Measurements from ENCODE around the gene AFF3. TPM values are rescaled to one million over a fixed set of nuclear protein-coding genes. Genes with fewer than 3 reads are reported as not detected.

AFF3 gene
- total RNA-seq, 1 experiment from 2014 or later: 0.42 TPM

GRCh38 chr2:99957332-99958133 lies 184.9 kb downstream of the AFF3 start:
- intact Hi-C loops (cut with micrococcal nuclease): no loop called here
- Mint-ChIP-seq H3K27me3 (ENCODE audit: insufficient read depth, unreplicated experiment) (no peaks in the 10 kb centered on the region), H3K4me1 (ENCODE audit: insufficient read depth, unreplicated experiment) (no peaks in the 10 kb centered on the region), H3K4me3 (ENCODE audit: unreplicated experiment) (no peak overlapping the region), H3K9me3 (ENCODE audit: unreplicated experiment) (no peaks in the 10 kb centered on the region), H3K36me3 (ENCODE audit: insufficient read depth, unreplicated experiment) (no peaks in the 10 kb centered on the region), H3K27ac (ENCODE audit: low read depth, unreplicated experiment) (no peak overlapping the region)
- no peak for TF ChIP-seq CTCF (IDR thresholded peaks at IDR 0.05; ENCODE audit: unreplicated experiment)
- ChIA-PET POLR2A (no interaction called here), CTCF (interaction anchor here (0.6 to 0.7 kb wide), 2 partner anchors 203 to 284 kb away, joined by 5 read pairs; no protein-coding TSS in a partner anchor)
- BruUV-seq (replicated peaks): no TSS peak
- no peak for DNase-seq (ENCODE audit: unreplicated experiment)

- no peaks in the 10 kb centered on the region for H3K36me3 Mint-ChIP-seq (ENCODE audit: insufficient read depth, unreplicated experiment)
- CTCF ChIA-PET: no interaction called here
- no peaks in the 10 kb centered on the region for H3K9me3 Mint-ChIP-seq (ENCODE audit: unreplicated experiment)
- POLR2A ChIA-PET: no interaction called here
- H3K4me3 Mint-ChIP-seq (ENCODE audit: unreplicated experiment): no peak overlapping the region
- no peaks in the 10 kb centered on the region for H3K4me1 Mint-ChIP-seq (ENCODE audit: insufficient read depth, unreplicated experiment)
- H3K27me3 Mint-ChIP-seq (ENCODE audit: insufficient read depth, unreplicated experiment): no peaks in the 10 kb centered on the region
- no peak overlapping the region for H3K27ac Mint-ChIP-seq (ENCODE audit: low read depth, unreplicated experiment)
- no TSS peak for BruUV-seq (replicated peaks)
- intact Hi-C loops (cut with micrococcal nuclease): no loop called here
- DNase-seq (ENCODE audit: unreplicated experiment): no peak
- TF ChIP-seq CTCF (IDR thresholded peaks at IDR 0.05; ENCODE audit: unreplicated experiment): no peak
Observed at GRCh38 chr2:99956232-99957030, 186.0 kb downstream of the AFF3 start.

- ChIA-PET CTCF (interaction anchor here (0.7 kb wide), 1 partner anchor 89 kb away, joined by 4 read pairs; no protein-coding TSS in a partner anchor), POLR2A (no interaction called here)
- no peak for DNase-seq (ENCODE audit: unreplicated experiment)
- intact Hi-C loops (cut with micrococcal nuclease): no loop called here
- no TSS peak for BruUV-seq (replicated peaks)
- no peak for TF ChIP-seq CTCF (IDR thresholded peaks at IDR 0.05; ENCODE audit: unreplicated experiment)
- Mint-ChIP-seq H3K36me3 (ENCODE audit: insufficient read depth, unreplicated experiment) (no peaks in the 10 kb centered on the region), H3K4me3 (ENCODE audit: unreplicated experiment) (no peak overlapping the region), H3K9me3 (ENCODE audit: unreplicated experiment) (no peaks in the 10 kb centered on the region), H3K27ac (ENCODE audit: low read depth, unreplicated experiment) (no peak overlapping the region), H3K4me1 (ENCODE audit: insufficient read depth, unreplicated experiment) (no peaks in the 10 kb centered on the region), H3K27me3 (ENCODE audit: insufficient read depth, unreplicated experiment) (no peaks in the 10 kb centered on the region)
Observed at GRCh38 chr2:99953750-99954149, 188.6 kb downstream of the AFF3 start.

- no peaks in the 10 kb centered on the region for H3K27me3 Mint-ChIP-seq (ENCODE audit: insufficient read depth, unreplicated experiment)
- H3K36me3 Mint-ChIP-seq (ENCODE audit: insufficient read depth, unreplicated experiment): no peaks in the 10 kb centered on the region
- H3K9me3 Mint-ChIP-seq (ENCODE audit: unreplicated experiment): no peaks in the 10 kb centered on the region
- no TSS peak for BruUV-seq (replicated peaks)
- no peak for DNase-seq (ENCODE audit: unreplicated experiment)
- no peak for TF ChIP-seq CTCF (IDR thresholded peaks at IDR 0.05; ENCODE audit: unreplicated experiment)
- no peaks in the 10 kb centered on the region for H3K4me1 Mint-ChIP-seq (ENCODE audit: insufficient read depth, unreplicated experiment)
- intact Hi-C loops (cut with micrococcal nuclease): no loop called here
- no peak overlapping the region for H3K4me3 Mint-ChIP-seq (ENCODE audit: unreplicated experiment)
- H3K27ac Mint-ChIP-seq (ENCODE audit: low read depth, unreplicated experiment): no peak overlapping the region
- POLR2A ChIA-PET: interaction anchor here (1.7 kb wide), 1 partner anchor 21 kb away, joined by 5 read pairs; no protein-coding TSS in a partner anchor
- CTCF ChIA-PET: interaction anchor here (0.6 kb wide), 1 partner anchor 29 kb away, joined by 3 read pairs; no protein-coding TSS in a partner anchor
Observed at GRCh38 chr2:99949963-99950362, 192.4 kb downstream of the AFF3 start.
